Measurements from ENCODE around the gene MBNL2.

Gene MBNL2

GRCh38 chr13:97212004-97212403 is 10.1 kb upstream of the MBNL2 start:
- DNase-seq (ENCODE audit: low spot score) = no peak

GRCh38 chr13:97212601-97213040 is 9.5 kb upstream of the MBNL2 start:
- DNase-seq (ENCODE audit: low spot score) = no peak

- no peak for DNase-seq (ENCODE audit: low spot score)
Measured at GRCh38 chr13:97214921-97215320, 7.2 kb upstream of the MBNL2 start.

DNA sequence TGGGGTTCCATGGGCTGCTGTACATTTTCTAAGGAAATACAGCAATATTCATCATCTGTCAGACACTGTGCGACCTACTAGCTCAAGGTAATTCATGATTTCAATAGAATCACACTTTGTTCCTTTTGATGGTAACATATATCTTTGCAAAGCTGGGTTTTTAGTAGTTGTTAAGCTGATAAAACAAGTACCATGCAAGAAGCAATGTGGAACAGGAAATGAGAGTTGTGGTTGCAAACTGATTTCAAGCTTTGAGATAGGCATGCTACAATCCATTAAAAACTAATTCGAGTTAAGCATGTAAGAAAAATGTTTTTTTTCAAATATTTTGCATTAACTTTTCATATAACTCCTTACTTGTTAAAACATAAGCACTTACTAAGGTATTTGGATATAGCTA is 6.8 kb upstream of the MBNL2 start:
- no peak for DNase-seq (ENCODE audit: low spot score)

DNA sequence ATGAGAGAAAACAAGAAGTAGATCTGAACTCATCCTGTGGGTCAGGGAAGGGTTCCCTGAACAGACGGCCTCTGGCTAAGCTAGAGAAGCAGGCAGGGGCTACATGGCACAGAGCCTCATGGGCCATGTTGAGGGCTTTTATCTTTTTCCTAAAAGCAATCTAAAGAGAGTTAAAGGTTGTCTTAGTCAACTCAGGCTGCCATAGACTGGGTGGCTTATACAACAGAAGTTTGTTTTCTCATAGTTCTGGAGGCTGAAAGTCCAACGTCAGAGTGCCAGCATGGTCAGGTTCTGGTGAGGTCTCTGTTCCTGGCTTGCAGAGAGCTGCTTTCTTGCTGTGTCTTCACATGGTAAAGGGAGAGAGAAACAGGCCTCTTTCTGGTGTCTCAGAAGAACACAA is 2.9 kb upstream of the MBNL2 start:
- no peak for DNase-seq (ENCODE audit: low spot score)

- DNase-seq (ENCODE audit: low spot score) = no peak
Measured at GRCh38 chr13:97220151-97220900, 1.8 kb upstream of the MBNL2 start.

DNA sequence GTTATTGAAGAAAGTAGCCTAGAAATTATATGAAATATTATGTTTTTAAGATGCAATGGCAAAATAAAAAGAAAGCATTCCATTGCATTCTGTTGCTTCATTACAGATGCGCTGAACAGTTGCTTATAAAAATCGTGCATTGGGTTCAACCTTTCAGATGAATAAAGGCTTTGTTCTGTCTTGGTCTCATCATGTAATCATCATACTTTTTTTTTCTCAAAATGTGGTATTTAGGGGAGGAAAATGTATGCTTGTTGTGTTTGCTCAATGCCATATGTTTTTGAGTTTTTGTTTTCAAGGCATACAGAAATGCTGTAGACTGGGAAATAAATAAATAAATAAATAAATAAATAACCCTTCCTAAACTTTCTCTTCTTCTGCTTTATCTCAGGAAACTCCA is 1.1 kb upstream of the MBNL2 start:
- DNase-seq (ENCODE audit: low spot score) = no peak

GRCh38 chr13:97221466-97221865 is 667 bp upstream of the MBNL2 start:
- no peak for DNase-seq (ENCODE audit: low spot score)

DNA sequence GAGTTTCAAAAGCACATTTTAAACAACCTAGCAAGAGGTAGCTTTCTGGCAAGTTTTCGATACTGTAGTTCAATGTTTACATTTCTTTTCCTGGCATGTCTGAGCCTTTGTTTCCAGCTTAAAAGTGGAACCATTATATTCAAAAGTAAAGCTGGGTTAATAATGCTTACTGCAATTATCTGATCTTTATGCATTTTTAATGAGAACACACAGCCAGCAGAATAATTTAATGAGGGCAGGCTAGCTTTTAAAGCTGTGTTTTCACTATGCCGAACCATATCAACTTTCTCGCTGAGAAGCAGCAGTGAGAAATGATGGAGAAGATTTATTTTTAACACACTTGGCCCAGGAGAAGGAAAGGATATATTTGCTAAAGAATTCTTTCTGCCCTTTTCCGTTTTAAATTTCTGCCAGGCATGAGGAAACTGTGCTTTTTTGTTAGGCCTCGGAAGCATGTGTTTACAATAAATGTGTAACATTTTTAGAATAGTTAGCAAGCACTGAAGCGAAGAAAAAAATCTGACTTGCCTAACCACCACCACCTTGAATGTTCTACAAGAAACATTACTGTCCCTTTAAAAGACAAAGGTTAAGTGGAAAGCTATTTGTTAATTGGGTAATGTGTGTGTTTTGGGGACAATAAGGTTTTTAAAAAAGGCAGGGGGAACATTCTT is 1.0 kb downstream of the MBNL2 start:
- no peak for DNase-seq (ENCODE audit: low spot score)

- peak; percentile 55 for DNase-seq (ENCODE audit: low spot score)
Measured at GRCh38 chr13:97223711-97224541, 1.8 kb downstream of the MBNL2 start.

DNA sequence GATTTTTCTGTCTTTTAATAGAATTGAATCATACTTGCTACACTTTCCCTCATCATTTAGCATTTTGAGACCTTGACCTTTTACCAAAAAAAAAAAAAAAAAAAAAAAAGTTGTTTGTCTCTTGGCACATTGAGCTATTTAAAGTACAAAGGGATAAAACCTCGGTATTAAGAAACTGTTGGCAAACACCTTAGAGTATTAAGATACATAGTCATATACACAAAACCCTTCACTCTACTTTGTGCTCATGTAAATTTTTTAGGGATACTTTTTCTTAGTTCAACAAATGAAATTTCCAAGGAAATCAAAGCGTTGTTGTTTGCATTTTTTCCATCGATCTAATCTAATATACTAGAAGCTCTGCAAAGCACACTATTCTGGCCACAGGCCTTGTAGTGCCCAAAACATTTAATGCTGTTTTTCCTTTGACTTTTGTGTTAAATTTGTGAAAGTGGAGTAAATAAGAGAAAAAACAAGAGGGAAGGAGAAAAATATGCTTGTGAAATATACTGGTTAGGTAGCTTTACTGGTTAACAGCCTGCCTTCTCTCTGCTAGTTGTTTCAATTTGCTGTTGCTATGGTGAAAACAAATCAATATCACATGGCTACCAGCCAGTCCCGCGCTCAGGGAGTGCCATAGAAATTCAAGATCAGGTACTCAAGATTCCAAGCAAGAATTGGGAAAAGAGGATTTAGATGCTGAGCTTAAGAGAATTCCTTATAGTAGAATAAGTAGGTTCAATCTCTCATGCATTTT is 2.6 kb downstream of the MBNL2 start:
- no peak for DNase-seq (ENCODE audit: low spot score)

DNA sequence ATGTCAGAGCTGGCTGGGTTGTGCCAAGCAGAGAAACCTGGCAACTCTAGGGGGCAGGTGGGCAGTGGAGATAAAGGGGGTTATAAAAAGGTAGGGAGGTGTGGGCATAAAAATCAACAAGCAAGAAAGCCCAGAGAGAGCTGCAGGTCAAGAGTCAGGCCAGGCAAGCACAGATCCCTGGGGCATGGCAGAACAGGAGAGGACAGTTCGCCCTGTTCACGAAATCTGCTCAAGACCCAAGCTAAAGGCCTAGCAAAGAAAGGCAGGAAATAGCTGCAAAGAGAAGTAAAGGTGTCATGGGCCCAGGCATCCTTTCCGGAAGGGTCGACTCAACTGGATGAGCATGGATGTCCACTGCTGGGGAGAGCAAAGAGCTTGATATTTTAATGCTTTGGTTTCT is 3.4 kb downstream of the MBNL2 start:
- DNase-seq (ENCODE audit: low spot score) = no peak

DNA sequence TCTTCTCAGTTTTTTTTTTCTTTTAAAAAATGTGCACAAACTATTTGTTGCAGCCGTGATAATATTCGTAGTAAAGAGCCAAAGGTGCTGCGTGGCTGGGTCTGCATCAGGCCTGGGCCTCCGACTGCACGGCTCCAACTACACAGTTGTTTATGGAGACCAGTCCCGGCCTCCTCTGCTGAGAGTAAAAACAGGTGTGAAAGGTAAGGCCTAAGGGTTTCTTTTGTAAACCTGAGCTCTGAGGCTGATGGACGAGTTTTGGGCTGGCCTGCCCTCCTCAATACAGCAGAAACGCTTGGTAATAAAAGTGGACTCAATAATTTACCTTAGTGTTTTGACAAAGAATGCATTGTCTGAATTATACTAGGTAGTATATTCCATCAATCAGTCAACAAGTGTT is 3.9 kb downstream of the MBNL2 start:
- DNase-seq (ENCODE audit: low spot score) = no peak

GRCh38 chr13:97226788-97227627 is 4.9 kb downstream of the MBNL2 start:
- no peak for DNase-seq (ENCODE audit: low spot score)

GRCh38 chr13:97228850-97229521 is 6.9 kb downstream of the MBNL2 start:
- DNase-seq (ENCODE audit: low spot score) = no peak

- DNase-seq (ENCODE audit: low spot score) = no peak
Measured at GRCh38 chr13:97229699-97230098, 7.6 kb downstream of the MBNL2 start.

GRCh38 chr13:97231118-97231828 is 9.1 kb downstream of the MBNL2 start:
- no peak for DNase-seq (ENCODE audit: low spot score)

GRCh38 chr13:97231829-97232196 is 9.7 kb downstream of the MBNL2 start:
- DNase-seq (ENCODE audit: low spot score) = no peak

GRCh38 chr13:97233499-97233898 is 11.4 kb downstream of the MBNL2 start:
- no peak for DNase-seq (ENCODE audit: low spot score)

- no peak for DNase-seq (ENCODE audit: low spot score)
Measured at GRCh38 chr13:97234236-97234635, 12.1 kb downstream of the MBNL2 start.
